OCI-LY3 (cell line): ENCODE data around the gene LETM1.

ENCODE experiments used
- EZH2phosphoT487 ChIP-seq: fragments of 200-600 bp; shearing (Covaris generic); IDR thresholded peaks from 2 replicates; pipeline ENCODE4 v1.6.1; 2018; ENCODE audit warnings: antibody characterized with exemption, mixed run types, low read depth
- TF ChIP-seq, protein P1 (sequence below): fragments of 200-600, 300-600 bp; sonication (generic); IDR thresholded peaks from 2 replicates; pipeline ENCODE4 v1.5.1; 2014; ENCODE audit warnings: antibody characterized with exemption, low read length, low read depth

DNA sequence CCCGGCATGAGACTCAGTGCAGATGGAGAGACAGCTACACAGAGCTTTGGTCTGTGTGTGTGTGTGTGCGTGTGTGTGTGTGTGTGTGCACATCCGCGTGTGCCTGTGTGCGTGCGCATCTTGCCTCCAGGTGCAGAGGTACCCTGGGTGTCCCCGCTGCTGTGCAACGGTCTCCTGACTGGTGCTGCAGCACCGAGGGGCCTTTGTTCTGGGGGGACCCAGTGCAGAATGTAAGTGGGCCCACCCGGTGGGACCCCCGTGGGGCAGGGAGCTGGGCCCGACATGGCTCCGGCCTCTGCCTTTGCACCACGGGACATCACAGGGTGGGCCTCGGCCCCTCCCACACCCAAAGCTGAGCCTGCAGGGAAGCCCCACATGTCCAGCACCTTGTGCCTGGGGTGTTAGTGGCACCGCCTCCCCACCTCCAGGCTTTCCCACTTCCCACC is 48.6 kb downstream of the LETM1 start:
- TF ChIP-seq, protein P1, sequence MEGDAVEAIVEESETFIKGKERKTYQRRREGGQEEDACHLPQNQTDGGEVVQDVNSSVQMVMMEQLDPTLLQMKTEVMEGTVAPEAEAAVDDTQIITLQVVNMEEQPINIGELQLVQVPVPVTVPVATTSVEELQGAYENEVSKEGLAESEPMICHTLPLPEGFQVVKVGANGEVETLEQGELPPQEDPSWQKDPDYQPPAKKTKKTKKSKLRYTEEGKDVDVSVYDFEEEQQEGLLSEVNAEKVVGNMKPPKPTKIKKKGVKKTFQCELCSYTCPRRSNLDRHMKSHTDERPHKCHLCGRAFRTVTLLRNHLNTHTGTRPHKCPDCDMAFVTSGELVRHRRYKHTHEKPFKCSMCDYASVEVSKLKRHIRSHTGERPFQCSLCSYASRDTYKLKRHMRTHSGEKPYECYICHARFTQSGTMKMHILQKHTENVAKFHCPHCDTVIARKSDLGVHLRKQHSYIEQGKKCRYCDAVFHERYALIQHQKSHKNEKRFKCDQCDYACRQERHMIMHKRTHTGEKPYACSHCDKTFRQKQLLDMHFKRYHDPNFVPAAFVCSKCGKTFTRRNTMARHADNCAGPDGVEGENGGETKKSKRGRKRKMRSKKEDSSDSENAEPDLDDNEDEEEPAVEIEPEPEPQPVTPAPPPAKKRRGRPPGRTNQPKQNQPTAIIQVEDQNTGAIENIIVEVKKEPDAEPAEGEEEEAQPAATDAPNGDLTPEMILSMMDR: no peak
- TF ChIP-seq EZH2phosphoT487: no peak
